ENCODE measurements around the gene APLF.

GRCh38 chr2:68489282-68489681 lies 21.9 kb downstream of the APLF start:
- TF ChIP-seq EP300 (IDR thresholded peaks at IDR 0.05; ENCODE audit: low read depth) (no peak), POLR2AphosphoS5 (IDR thresholded peaks at IDR 0.05) (no peak)
